Measurements from ENCODE around the gene POM121L2.

POM121L2 gene

DNA sequence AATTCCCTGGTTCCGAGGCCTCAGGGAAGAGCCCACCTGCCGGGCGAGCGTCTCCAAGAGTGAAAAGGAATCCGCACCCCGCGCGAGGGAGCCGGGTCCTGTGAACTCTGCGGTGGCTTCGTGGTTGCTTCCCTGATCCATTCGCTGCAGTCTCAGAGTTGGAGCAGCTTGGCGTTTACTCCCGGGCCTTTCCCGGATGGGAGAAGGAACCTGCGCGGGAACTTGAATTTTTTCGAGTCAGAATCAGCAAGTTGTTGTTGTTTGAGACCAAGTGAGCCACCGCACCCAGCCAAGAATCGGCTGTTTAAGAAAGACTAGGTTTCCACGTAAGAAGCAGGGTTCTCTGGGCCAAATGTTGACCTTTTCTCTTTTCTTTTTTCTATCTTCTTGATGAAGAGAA, 51.7 kb downstream of the POM121L2 start:
- DNase-seq (ENCODE audit: low read depth in 2 of 2, low spot score in 1 of 2), result no peak
